Type B pancreatic cell (in vitro differentiated cells): ENCODE measurements around the gene SCAF4. TPM values are rescaled to one million over a fixed set of nuclear protein-coding genes. Genes with fewer than 3 reads are reported as not detected.

Experiments used
- DNase-seq: peaks from one replicate; pipeline ENCODE4 v3.0.0; 2021; ENCODE audit warnings: mixed read lengths; ENCODE audit not compliant: unreplicated experiment; ENCODE audit errors: extremely low spot score
- H3K27ac Mint-ChIP-seq: 2 replicates; pipeline ENCODE4 v1.8.0; 2021; ENCODE audit warnings: mild to moderate bottlenecking, mixed read lengths
- H3K27me3 Mint-ChIP-seq: 2 replicates; pipeline ENCODE4 v1.8.0; 2021; ENCODE audit warnings: mixed read lengths
- H3K36me3 Mint-ChIP-seq: 2 replicates; pipeline ENCODE4 v1.8.0; 2021; ENCODE audit warnings: mixed read lengths
- H3K4me1 Mint-ChIP-seq: one replicate; pipeline ENCODE4 v1.8.0; 2021; ENCODE audit warnings: mixed read lengths; ENCODE audit not compliant: unreplicated experiment
- H3K4me3 Mint-ChIP-seq: 2 replicates; pipeline ENCODE4 v1.8.0; 2021; ENCODE audit warnings: mild to moderate bottlenecking, mixed read lengths
- H3K9me3 Mint-ChIP-seq: 2 replicates; pipeline ENCODE4 v1.8.0; 2021; ENCODE audit warnings: mixed read lengths
- total RNA-seq: library from RNA; stranded (reverse); gene quantifications from 2 replicates; pipeline ENCODE4 v1.2.1, GENCODE V29; 2021; ENCODE audit warnings: low replicate concordance
- TF ChIP-seq, protein P1 (sequence below): fragments of 200-600 bp; sonication (generic); conservative IDR thresholded peaks from 2 replicates; pipeline ENCODE4 v1.5.0; 2021; ENCODE audit warnings: antibody characterized with exemption, mild to moderate bottlenecking

The SCAF4 gene
- total RNA-seq, 1 donor from 2014 or later = 53.2 TPM

DNA sequence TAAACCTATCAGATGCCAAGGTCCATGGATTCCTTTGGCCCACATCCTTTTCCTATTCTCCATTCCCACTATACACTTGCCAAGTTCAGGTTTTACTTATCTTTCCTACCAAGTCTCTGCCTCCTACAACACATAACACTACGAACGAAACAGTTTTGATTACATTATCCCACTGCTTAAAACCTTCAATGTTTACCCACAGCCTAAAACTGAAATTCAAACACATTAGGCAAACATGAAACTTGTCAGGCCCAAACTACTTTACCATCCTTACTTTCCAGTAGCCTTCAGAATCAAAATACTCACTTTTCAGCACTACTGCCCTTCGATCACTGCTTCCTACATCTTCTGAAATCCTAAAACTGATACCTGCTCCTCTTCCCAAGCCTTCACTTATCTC, 3.0 kb downstream of the SCAF4 start:
- Mint-ChIP-seq H3K9me3 (no peaks in the 10 kb centered on the region), H3K4me3 (no peak overlapping the region), H3K27me3 (no peaks in the 10 kb centered on the region), H3K36me3 (peaks cover 12% of the 10 kb centered on the region), H3K27ac (no peak overlapping the region), H3K4me1 (peaks cover 13% of the 10 kb centered on the region)
- DNase-seq = no peak
- TF ChIP-seq, protein P1, sequence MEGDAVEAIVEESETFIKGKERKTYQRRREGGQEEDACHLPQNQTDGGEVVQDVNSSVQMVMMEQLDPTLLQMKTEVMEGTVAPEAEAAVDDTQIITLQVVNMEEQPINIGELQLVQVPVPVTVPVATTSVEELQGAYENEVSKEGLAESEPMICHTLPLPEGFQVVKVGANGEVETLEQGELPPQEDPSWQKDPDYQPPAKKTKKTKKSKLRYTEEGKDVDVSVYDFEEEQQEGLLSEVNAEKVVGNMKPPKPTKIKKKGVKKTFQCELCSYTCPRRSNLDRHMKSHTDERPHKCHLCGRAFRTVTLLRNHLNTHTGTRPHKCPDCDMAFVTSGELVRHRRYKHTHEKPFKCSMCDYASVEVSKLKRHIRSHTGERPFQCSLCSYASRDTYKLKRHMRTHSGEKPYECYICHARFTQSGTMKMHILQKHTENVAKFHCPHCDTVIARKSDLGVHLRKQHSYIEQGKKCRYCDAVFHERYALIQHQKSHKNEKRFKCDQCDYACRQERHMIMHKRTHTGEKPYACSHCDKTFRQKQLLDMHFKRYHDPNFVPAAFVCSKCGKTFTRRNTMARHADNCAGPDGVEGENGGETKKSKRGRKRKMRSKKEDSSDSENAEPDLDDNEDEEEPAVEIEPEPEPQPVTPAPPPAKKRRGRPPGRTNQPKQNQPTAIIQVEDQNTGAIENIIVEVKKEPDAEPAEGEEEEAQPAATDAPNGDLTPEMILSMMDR = no peak

DNA sequence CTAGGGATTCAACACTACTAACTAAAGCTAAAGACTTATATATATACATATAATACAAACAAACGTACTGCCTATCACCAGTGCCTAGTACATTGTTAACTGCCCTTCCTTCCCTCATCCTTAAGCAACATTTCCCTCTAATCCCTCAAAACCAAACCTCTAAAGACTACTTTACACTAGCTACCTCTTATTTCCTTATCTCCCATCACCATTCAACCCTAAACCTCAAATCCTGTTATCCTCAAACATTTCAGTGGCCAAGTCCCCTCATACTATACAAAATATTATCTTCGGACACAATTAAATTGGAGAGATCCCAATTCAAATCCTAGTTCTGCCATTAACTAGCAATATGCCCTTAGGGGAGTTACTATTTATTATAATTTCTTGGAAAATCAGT, 3.7 kb downstream of the SCAF4 start:
- no peaks in the 10 kb centered on the region for H3K27me3 Mint-ChIP-seq
- peaks cover 12% of the 10 kb centered on the region for H3K36me3 Mint-ChIP-seq
- H3K9me3 Mint-ChIP-seq = no peaks in the 10 kb centered on the region
- no peak overlapping the region for H3K4me3 Mint-ChIP-seq
- DNase-seq = no peak
- peaks cover 13% of the 10 kb centered on the region for H3K4me1 Mint-ChIP-seq
- no peak overlapping the region for H3K27ac Mint-ChIP-seq
- TF ChIP-seq, protein P1 = no peak

DNA sequence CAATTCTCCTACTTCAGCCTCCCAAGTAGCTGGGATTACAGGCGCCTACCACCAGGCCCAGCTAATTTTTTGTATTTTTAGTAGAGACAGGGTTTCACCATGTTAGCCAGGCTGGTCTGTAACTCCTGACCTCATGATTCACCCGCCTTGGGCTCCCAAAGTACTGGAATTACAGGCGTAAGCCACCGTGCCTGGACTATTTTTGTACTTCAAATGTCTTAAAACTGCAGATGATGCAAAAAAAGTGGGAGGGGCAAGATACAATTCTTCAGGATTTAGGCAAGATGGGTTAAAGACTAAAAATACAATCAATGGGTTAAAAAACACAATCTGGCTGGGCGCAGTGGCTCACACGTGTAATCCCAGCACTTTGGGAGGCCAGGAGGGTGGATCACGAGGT, 4.7 kb downstream of the SCAF4 start:
- no peak overlapping the region for H3K27ac Mint-ChIP-seq
- H3K4me3 Mint-ChIP-seq = no peak overlapping the region
- TF ChIP-seq, protein P1 = no peak
- DNase-seq = no peak
- no peaks in the 10 kb centered on the region for H3K27me3 Mint-ChIP-seq
- no peaks in the 10 kb centered on the region for H3K9me3 Mint-ChIP-seq
- H3K4me1 Mint-ChIP-seq = peaks cover 14% of the 10 kb centered on the region
- H3K36me3 Mint-ChIP-seq = peaks cover 12% of the 10 kb centered on the region

DNA sequence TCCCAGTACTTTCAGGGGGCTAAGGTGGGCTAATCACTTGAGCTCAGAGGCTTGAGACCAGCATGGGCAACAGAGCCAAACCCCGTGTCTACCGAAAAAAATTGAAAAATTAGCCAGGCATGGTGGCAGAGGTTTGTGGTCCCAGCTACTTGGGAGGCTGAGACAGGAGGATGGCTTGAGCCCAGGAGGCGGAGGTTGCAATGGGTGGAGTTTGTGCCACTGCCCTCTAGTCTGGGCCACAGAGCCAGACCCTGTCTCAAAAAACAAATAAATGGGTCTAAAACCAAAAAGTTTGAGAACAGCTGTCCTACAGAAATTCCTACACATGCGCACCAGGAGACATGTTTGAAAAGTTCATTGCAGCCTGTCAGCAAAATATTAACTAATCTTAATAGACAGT, 5.5 kb downstream of the SCAF4 start:
- DNase-seq = no peak
- H3K9me3 Mint-ChIP-seq = no peaks in the 10 kb centered on the region
- H3K4me1 Mint-ChIP-seq = peaks cover 19% of the 10 kb centered on the region
- H3K36me3 Mint-ChIP-seq = peaks cover 14% of the 10 kb centered on the region
- H3K4me3 Mint-ChIP-seq = no peak overlapping the region
- no peaks in the 10 kb centered on the region for H3K27me3 Mint-ChIP-seq
- no peak overlapping the region for H3K27ac Mint-ChIP-seq
- TF ChIP-seq, protein P1 = no peak

DNA sequence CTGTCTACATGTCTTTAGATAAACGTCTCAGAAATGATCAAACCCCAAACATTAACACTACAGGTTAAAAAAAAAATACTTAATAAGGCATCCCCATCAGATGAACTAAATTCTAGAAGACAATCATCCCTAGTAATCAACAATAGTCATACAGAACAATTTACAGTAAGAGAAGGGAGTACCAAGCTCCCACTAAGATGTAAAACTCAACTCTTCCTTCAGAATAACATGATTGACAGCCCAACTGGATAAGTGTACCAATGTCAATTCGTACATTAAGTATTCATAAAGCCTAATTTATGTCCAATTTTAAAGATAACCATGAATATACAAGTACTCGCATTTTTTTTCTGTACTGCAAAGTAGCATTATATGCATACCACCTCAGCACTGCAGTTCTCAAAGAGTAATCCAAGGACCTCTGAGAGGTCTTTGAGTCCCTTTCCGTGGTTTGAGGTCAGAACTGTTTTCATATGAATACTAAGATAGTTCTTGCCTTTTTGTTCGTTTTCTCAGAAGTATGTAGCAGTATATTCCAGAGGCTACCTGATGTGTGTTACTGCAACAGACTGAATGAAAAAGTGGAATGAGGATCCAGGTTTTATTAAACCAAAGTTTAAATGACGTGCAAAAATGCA, 6.6 kb downstream of the SCAF4 start:
- Mint-ChIP-seq H3K27ac (no peak overlapping the region), H3K9me3 (no peaks in the 10 kb centered on the region), H3K36me3 (peaks cover 17% of the 10 kb centered on the region), H3K4me3 (no peak overlapping the region), H3K27me3 (no peaks in the 10 kb centered on the region), H3K4me1 (peaks cover 29% of the 10 kb centered on the region)
- TF ChIP-seq, protein P1 = no peak
- DNase-seq = no peak
